Activated CD8-positive, alpha-beta T cell treated with anti-CD3 and anti-CD28 coated beads for 36 hours (primary cell): ENCODE measurements around the gene GMNC. TPM values are rescaled to one million over a fixed set of nuclear protein-coding genes. Genes with fewer than 3 reads are reported as not detected.

Experiments
- ATAC-seq: fragments of 200-7000 bp; cut with Tn5 transposase; one replicate; pipeline ENCODE4 v1.10.0; 2021; ENCODE audit warnings: mild to moderate bottlenecking, moderate library complexity
- CTCF ChIA-PET: fragments of 350-600 bp; sonication (Branson Sonifier 250); formaldehyde crosslinking; loops from one replicate; lab custom pipeline; 2021; ENCODE audit warnings: antibody characterized with exemption; lab: Charles Lee
- POLR2A ChIA-PET: fragments of 350-600 bp; sonication (Branson Sonifier 250); formaldehyde crosslinking; loops from one replicate; lab custom pipeline; 2021; ENCODE audit warnings: antibody characterized with exemption; lab: Charles Lee
- DNase-seq: peaks from one replicate; pipeline ENCODE4 v3.0.0-alpha.2; 2020
- H3K27ac Mint-ChIP-seq: one replicate; pipeline ENCODE4 v1.8.0; 2021; ENCODE audit warnings: mild to moderate bottlenecking, mixed read lengths
- H3K27me3 Mint-ChIP-seq: one replicate; pipeline ENCODE4 v1.8.0; 2021; ENCODE audit warnings: mixed read lengths
- H3K36me3 Mint-ChIP-seq: one replicate; pipeline ENCODE4 v1.8.0; 2021; ENCODE audit warnings: low read depth, mixed read lengths
- H3K4me1 Mint-ChIP-seq: one replicate; pipeline ENCODE4 v1.8.0; 2021; ENCODE audit warnings: low read depth, mixed read lengths
- H3K4me3 Mint-ChIP-seq: one replicate; pipeline ENCODE4 v1.8.0; 2021; ENCODE audit warnings: mild to moderate bottlenecking, moderate library complexity, mixed read lengths
- H3K9me3 Mint-ChIP-seq: one replicate; pipeline ENCODE4 v1.8.0; 2021; ENCODE audit warnings: mixed read lengths
- CTCF ChIP-seq: fragments of 200-600 bp; IDR thresholded peaks from one replicate; pipeline ENCODE4 v1.8.0; 2022; ENCODE audit warnings: antibody characterized with exemption, mild to moderate bottlenecking
- intact Hi-C: fragments of 100-400 bp; cut with micrococcal nuclease; formaldehyde crosslinking; loops from one replicate; pipeline ENCODE4 v1.10.0; 2022
- total RNA-seq, 2 experiments: library from RNA; stranded (reverse); gene quantifications; one replicate each; pipeline ENCODE4 v1.2.3, GENCODE V29; 2021

GMNC gene
- not detected for total RNA-seq

GRCh38 chr3:190862209-190863118 is at the start of gene GMNC:
Gene GMNC, minus strand, starts transcription at chr3:190862694. Its CDS starts 79 bp downstream, at chr3:190862615.
- DNase-seq, result peak; percentile 48
- H3K27me3 Mint-ChIP-seq, result peaks cover 36% of the 10 kb centered on the region
- H3K36me3 Mint-ChIP-seq, result no peaks in the 10 kb centered on the region
- ATAC-seq, result peak; percentile 93
- no peaks in the 10 kb centered on the region for H3K9me3 Mint-ChIP-seq
- peak within 1 kb of the TSS; percentile 45 for H3K4me3 Mint-ChIP-seq
- H3K27ac Mint-ChIP-seq, result no peak within 1 kb of the TSS
- peaks cover 7% of the 10 kb centered on the region for H3K4me1 Mint-ChIP-seq
- no peak for TF ChIP-seq CTCF
- ChIA-PET POLR2A (no interaction called here), CTCF (no interaction called here)
- intact Hi-C loops, result no loop called here

- ChIA-PET CTCF (no interaction called here), POLR2A (no interaction called here)
- Mint-ChIP-seq H3K4me3 (no peak overlapping the region), H3K9me3 (no peaks in the 10 kb centered on the region), H3K36me3 (no peaks in the 10 kb centered on the region), H3K27ac (no peak overlapping the region), H3K27me3 (no peaks in the 10 kb centered on the region), H3K4me1 (no peaks in the 10 kb centered on the region)
- DNase-seq (no peak), ATAC-seq (no peak)
- intact Hi-C loops, result no loop called here
- TF ChIP-seq CTCF, result no peak
Measured at GRCh38 chr3:190911382-190911781, 48.9 kb upstream of the GMNC start.

GRCh38 chr3:190909908-190910307 is 47.4 kb upstream of the GMNC start:
- CTCF ChIA-PET, result no interaction called here
- intact Hi-C loops, result no loop called here
- POLR2A ChIA-PET, result no interaction called here
- Mint-ChIP-seq H3K36me3 (no peaks in the 10 kb centered on the region), H3K27ac (no peak overlapping the region), H3K4me1 (no peaks in the 10 kb centered on the region), H3K27me3 (no peaks in the 10 kb centered on the region), H3K9me3 (peaks cover 2% of the 10 kb centered on the region), H3K4me3 (no peak overlapping the region)
- ATAC-seq (no peak), DNase-seq (no peak)
- TF ChIP-seq CTCF, result no peak

GRCh38 chr3:190903156-190903555 is 40.7 kb upstream of the GMNC start:
- ATAC-seq (no peak), DNase-seq (no peak)
- ChIA-PET POLR2A (no interaction called here), CTCF (no interaction called here)
- Mint-ChIP-seq H3K27me3 (no peaks in the 10 kb centered on the region), H3K27ac (no peak overlapping the region), H3K9me3 (peaks cover 14% of the 10 kb centered on the region), H3K4me3 (no peak overlapping the region), H3K4me1 (no peaks in the 10 kb centered on the region), H3K36me3 (no peaks in the 10 kb centered on the region)
- intact Hi-C loops, result no loop called here
- no peak for TF ChIP-seq CTCF

- CTCF ChIA-PET, result no interaction called here
- Mint-ChIP-seq H3K4me1 (no peaks in the 10 kb centered on the region), H3K9me3 (peaks cover 15% of the 10 kb centered on the region), H3K36me3 (no peaks in the 10 kb centered on the region), H3K27ac (no peak overlapping the region), H3K27me3 (no peaks in the 10 kb centered on the region), H3K4me3 (no peak overlapping the region)
- no peak for TF ChIP-seq CTCF
- intact Hi-C loops, result no loop called here
- ATAC-seq (no peak), DNase-seq (no peak)
- POLR2A ChIA-PET, result no interaction called here
Measured at GRCh38 chr3:190902292-190902691, 39.8 kb upstream of the GMNC start.
